ENCODE results near the gene OR4D2. TPM values are rescaled to one million over a fixed set of nuclear protein-coding genes. Genes with fewer than 3 reads are reported as not detected.

OR4D2 gene
- total and polyA plus RNA-seq, 2 of the 8 experiments (the other 6 are each of a cell fraction or from before 2014, with no cell fraction given) = not detected

DNA sequence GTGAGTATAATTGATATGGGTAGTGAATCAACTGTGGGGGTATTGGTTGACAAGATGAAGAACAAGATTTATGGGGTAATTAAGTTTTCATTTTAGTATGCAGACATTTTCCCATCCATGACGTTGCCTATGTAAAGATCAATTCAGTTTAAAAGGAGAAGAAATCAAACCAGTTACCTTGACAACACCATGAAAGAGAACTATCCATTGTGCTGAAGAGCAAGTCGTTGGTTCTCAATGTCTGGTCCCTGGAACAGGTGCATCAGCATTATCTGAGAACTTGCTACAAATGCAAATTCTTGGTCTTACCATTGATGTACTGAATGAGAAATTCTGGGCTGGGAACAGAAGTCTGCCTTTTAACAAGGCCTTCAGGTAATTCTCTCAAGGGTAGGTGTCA is 801 bp upstream of the OR4D2 start:
- CTCF ChIA-PET (ENCODE audit: partially characterized antibody) = no interaction called here
- Histone ChIP-seq H2BK120ac (replicated peaks; ENCODE audit: low read depth, low read length) (no peak overlapping the region), H3K27me3 (replicated peaks in 1 of 4; ENCODE audit: control insufficient read depth in 3 of 4, extremely low read depth in 1 of 4, insufficient read depth in 3 of 4, low read length in 3 of 4) (peaks cover 0 to 7% (median under 1%) of the 10 kb centered on the region in 4 experiments; a peak in 3 of 7 replicates), H2BK5ac (ENCODE audit: low read depth, low read length) (no peak overlapping the region), H3K18ac (ENCODE audit: extremely low read depth, low read length) (no peak overlapping the region), H3K4ac (replicated peaks; ENCODE audit: insufficient read length, low read depth, low read length) (no peak overlapping the region), H3K36me3 (ENCODE audit: control insufficient read depth in 2 of 4, insufficient read depth in 4 of 4, low read length in 3 of 4) (no peaks in the 10 kb centered on the region), H3K79me2 (ENCODE audit: control insufficient read depth in 1 of 2, insufficient read depth in 2 of 2, low read length in 2 of 2) (no peaks in the 10 kb centered on the region), H3K14ac (ENCODE audit: insufficient read length) (no peak overlapping the region), H2AFZ (ENCODE audit: low read length) (no peak overlapping the region), H4K20me1 (replicated peaks in 1 of 2; ENCODE audit: control insufficient read depth in 1 of 2, insufficient read depth in 2 of 2, low read length in 2 of 2) (no peaks in the 10 kb centered on the region), H3K23me2 (ENCODE audit: low read depth, low read length) (no peaks in the 10 kb centered on the region), H3K23ac (ENCODE audit: insufficient read length) (no peak overlapping the region), H2AK5ac (ENCODE audit: low read depth, low read length) (no peak overlapping the region), H3K27ac (ENCODE audit: low read depth, low read length) (no peak overlapping the region), H3K9ac (replicated peaks in 1 of 4; ENCODE audit: extremely low read depth in 1 of 4, low read depth in 3 of 4, low read length in 3 of 4) (no peak overlapping the region), H2BK20ac (ENCODE audit: low read length) (no peak overlapping the region), H2BK15ac (ENCODE audit: low read length) (no peak overlapping the region), H4K91ac (replicated peaks; ENCODE audit: insufficient read length, low read length) (no peak overlapping the region), H3K9me3 (ENCODE audit: insufficient read depth in 2 of 2, low read depth in 1 of 2, low read length in 1 of 2) (no peaks in the 10 kb centered on the region), H2BK12ac (ENCODE audit: low read depth, low read length) (no peak overlapping the region), H4K8ac (ENCODE audit: extremely low read depth, insufficient read depth, low read length) (no peak overlapping the region), H4K5ac (ENCODE audit: insufficient read length, low read depth, low read length) (no peak overlapping the region), H3K4me3 (ENCODE audit: extremely low read depth in 1 of 4, insufficient read depth in 2 of 4, low read depth in 3 of 4, low read length in 4 of 4) (no peak overlapping the region), H3K79me1 (ENCODE audit: low read depth, low read length) (no peaks in the 10 kb centered on the region), H3K4me1 (replicated peaks in 1 of 4; ENCODE audit: control insufficient read depth in 3 of 4, insufficient read depth in 4 of 4, low read length in 3 of 4) (no peaks in the 10 kb centered on the region), H3K4me2 (ENCODE audit: insufficient read depth in 1 of 2, low read depth in 2 of 2, low read length in 2 of 2) (no peak overlapping the region), H3K56ac (replicated peaks; ENCODE audit: insufficient read length, low read depth, low read length) (no peak overlapping the region)
- POLR2A ChIA-PET (ENCODE audit: partially characterized antibody) = no interaction called here
- DNase-seq (ENCODE audit: low read depth in 1 of 2, low spot score in 2 of 2) = no peak
- TF ChIP-seq NRF1 (IDR thresholded peaks at IDR 0.05; ENCODE audit: low read depth, low read length) (no peak), GABPA (IDR thresholded peaks at IDR 0.05; ENCODE audit: borderline replicate concordance, insufficient read depth, low read length) (no peak), SUZ12 (IDR thresholded peaks at IDR 0.05; ENCODE audit: low read length) (no peak), KDM5A (IDR thresholded peaks at IDR 0.05; ENCODE audit: low read length) (no peak), POLR2AphosphoS5 (IDR thresholded peaks at IDR 0.05; ENCODE audit: low read depth, low read length) (no peak), CHD2 (IDR thresholded peaks at IDR 0.05; ENCODE audit: low read length) (no peak), SAP30 (IDR thresholded peaks at IDR 0.05; ENCODE audit: insufficient read depth, insufficient replicate concordance, low read length) (no peak)
- TF ChIP-seq, protein P1, sequence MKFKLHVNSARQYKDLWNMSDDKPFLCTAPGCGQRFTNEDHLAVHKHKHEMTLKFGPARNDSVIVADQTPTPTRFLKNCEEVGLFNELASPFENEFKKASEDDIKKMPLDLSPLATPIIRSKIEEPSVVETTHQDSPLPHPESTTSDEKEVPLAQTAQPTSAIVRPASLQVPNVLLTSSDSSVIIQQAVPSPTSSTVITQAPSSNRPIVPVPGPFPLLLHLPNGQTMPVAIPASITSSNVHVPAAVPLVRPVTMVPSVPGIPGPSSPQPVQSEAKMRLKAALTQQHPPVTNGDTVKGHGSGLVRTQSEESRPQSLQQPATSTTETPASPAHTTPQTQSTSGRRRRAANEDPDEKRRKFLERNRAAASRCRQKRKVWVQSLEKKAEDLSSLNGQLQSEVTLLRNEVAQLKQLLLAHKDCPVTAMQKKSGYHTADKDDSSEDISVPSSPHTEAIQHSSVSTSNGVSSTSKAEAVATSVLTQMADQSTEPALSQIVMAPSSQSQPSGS (IDR thresholded peaks at IDR 0.05; ENCODE audit: low read length) = no peak
- no peak for FAIRE-seq
- WGBS, 2 experiments (ENCODE audit: extremely low coverage in 1 of 2, insufficient coverage in 1 of 2, insufficient read length in 1 of 2, insufficient replicate concordance in 2 of 2, low coverage in 1 of 2, low lambda C conversion rate in 2 of 2, missing lambda C conversion rate in 1 of 2) = 39% methylated on average over 2 of the region's 2 CpGs; no CpG with 5 or more reads in 1 of the 2 experiments
